ENCODE measurements around the gene CENPB.

GRCh38 chr20:3804254-3804751, 17.8 kb upstream of the CENPB start:
- TF ChIP-seq EZH2 (IDR thresholded peaks at IDR 0.05; ENCODE audit: borderline replicate concordance, low read length) (no peak), CTCF (IDR thresholded peaks at IDR 0.05; ENCODE audit: low read length) (no peak)
